VCaP (cell line): ENCODE data around the gene ITFG2.

ENCODE experiments used
- H3K27ac ChIP-seq: fragments of 450-650 bp; 2 replicates; pipeline ENCODE4 v1.5.1; 2017
- TF ChIP-seq, protein P1 (sequence below): fragments of 450-650 bp; conservative IDR thresholded peaks from 2 replicates; pipeline ENCODE4 v1.5.1; 2017; ENCODE audit warnings: mild to moderate bottlenecking, moderate library complexity

The ITFG2 gene

GRCh38 chr12:2791089-2791488 lies 21.4 kb upstream of the ITFG2 start:
- TF ChIP-seq, protein P1, sequence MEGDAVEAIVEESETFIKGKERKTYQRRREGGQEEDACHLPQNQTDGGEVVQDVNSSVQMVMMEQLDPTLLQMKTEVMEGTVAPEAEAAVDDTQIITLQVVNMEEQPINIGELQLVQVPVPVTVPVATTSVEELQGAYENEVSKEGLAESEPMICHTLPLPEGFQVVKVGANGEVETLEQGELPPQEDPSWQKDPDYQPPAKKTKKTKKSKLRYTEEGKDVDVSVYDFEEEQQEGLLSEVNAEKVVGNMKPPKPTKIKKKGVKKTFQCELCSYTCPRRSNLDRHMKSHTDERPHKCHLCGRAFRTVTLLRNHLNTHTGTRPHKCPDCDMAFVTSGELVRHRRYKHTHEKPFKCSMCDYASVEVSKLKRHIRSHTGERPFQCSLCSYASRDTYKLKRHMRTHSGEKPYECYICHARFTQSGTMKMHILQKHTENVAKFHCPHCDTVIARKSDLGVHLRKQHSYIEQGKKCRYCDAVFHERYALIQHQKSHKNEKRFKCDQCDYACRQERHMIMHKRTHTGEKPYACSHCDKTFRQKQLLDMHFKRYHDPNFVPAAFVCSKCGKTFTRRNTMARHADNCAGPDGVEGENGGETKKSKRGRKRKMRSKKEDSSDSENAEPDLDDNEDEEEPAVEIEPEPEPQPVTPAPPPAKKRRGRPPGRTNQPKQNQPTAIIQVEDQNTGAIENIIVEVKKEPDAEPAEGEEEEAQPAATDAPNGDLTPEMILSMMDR: no peak

GRCh38 chr12:2792671-2793500 lies 19.6 kb upstream of the ITFG2 start:
- no peak overlapping the region for H3K27ac ChIP-seq
- TF ChIP-seq, protein P1: no peak

More at GRCh38 chr12:2791089-2791488, 21.4 kb upstream of the ITFG2 start:
- H3K27ac ChIP-seq: no peak overlapping the region

DNA sequence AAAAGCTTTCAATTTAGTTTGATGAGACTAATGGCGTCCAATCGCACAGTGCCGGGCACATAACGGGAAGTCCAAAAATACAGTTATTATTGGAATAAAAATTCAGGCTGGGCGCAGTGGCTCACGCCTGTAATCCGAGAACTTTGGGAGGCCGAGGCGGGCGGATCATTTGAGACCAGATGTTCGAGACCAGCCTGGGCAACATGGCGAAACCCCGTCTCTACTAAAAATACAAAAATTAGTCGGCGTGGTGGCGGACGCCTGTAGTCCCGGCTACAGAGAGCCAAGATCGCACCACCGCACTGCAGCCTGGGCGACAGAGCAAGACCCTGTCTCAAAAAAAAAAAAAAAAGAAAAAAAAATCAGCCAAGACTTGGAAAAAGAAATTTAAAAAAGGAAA lies 18.9 kb upstream of the ITFG2 start:
- no peak overlapping the region for H3K27ac ChIP-seq
- TF ChIP-seq, protein P1: no peak

GRCh38 chr12:2794191-2794735 lies 18.2 kb upstream of the ITFG2 start:
- TF ChIP-seq, protein P1: no peak
- H3K27ac ChIP-seq: peak overlapping the region; percentile 97

GRCh38 chr12:2794736-2795289 lies 17.7 kb upstream of the ITFG2 start, which contains the start of gene FKBP4:
FKBP4 (plus strand) TSS chr12:2794970; CDS start chr12:2795140, 170 bp downstream.
- H3K27ac ChIP-seq: peak within 1 kb of the TSS; percentile 97

GRCh38 chr12:2795291-2796186 lies 16.9 kb upstream of the ITFG2 start:
- TF ChIP-seq, protein P1: no peak
- H3K27ac ChIP-seq: peak overlapping the region; percentile 97

More at GRCh38 chr12:2794736-2795289, 17.7 kb upstream of the ITFG2 start, which contains the start of gene FKBP4:
- TF ChIP-seq, protein P1: no peak
